Measurements from ENCODE around the gene TRIM17.

TRIM17 gene

GRCh38 chr1:228376651-228377631, 39.7 kb downstream of the TRIM17 start:
- peak; percentile 32 for DNase-seq

- DNase-seq, result peak; percentile 31
Measured at GRCh38 chr1:228376262-228376628, 40.4 kb downstream of the TRIM17 start.

- peak; percentile 34 for DNase-seq
Measured at GRCh38 chr1:228375578-228376261, 40.9 kb downstream of the TRIM17 start.

- peak; percentile 78 for DNase-seq
Measured at GRCh38 chr1:228374711-228375577, 41.7 kb downstream of the TRIM17 start.

GRCh38 chr1:228373681-228374571, 42.7 kb downstream of the TRIM17 start:
- peak; percentile 41 for DNase-seq

- peak; percentile 39 for DNase-seq
Measured at GRCh38 chr1:228373004-228373680, 43.5 kb downstream of the TRIM17 start.

GRCh38 chr1:228372183-228373003, 44.3 kb downstream of the TRIM17 start:
- DNase-seq, result peak; percentile 36

- peak; percentile 35 for DNase-seq
Measured at GRCh38 chr1:228371741-228372182, 44.9 kb downstream of the TRIM17 start.

- DNase-seq, result peak; percentile 34
Measured at GRCh38 chr1:228370941-228371740, 45.5 kb downstream of the TRIM17 start.

- DNase-seq, result peak; percentile 41
Measured at GRCh38 chr1:228370439-228370940, 46.2 kb downstream of the TRIM17 start.

- peak; percentile 35 for DNase-seq
Measured at GRCh38 chr1:228369608-228370438, 46.8 kb downstream of the TRIM17 start.

- DNase-seq, result peak; percentile 41
Measured at GRCh38 chr1:228368801-228369607, 47.7 kb downstream of the TRIM17 start.

GRCh38 chr1:228367798-228368791, 48.6 kb downstream of the TRIM17 start:
- peak; percentile 40 for DNase-seq

- DNase-seq, result peak; percentile 34
Measured at GRCh38 chr1:228366866-228367741, 49.6 kb downstream of the TRIM17 start.
